GM18499 (cell line): Measurements from ENCODE around the gene GOLGA6C.
"Not testable (repeated sequence)": the region's sequence is repeated elsewhere in the genome, so short reads cannot be mapped to it uniquely, and the experiment has no call there.

ENCODE experiments used
- ATAC-seq: cut with Tn5 transposase; IDR thresholded peaks from one replicate; pipeline ENCODE4 v1.9.1; 2021; ENCODE audit warnings: moderate number of reproducible peaks; ENCODE audit not compliant: insufficient read depth, unreplicated experiment

GOLGA6C gene

DNA sequence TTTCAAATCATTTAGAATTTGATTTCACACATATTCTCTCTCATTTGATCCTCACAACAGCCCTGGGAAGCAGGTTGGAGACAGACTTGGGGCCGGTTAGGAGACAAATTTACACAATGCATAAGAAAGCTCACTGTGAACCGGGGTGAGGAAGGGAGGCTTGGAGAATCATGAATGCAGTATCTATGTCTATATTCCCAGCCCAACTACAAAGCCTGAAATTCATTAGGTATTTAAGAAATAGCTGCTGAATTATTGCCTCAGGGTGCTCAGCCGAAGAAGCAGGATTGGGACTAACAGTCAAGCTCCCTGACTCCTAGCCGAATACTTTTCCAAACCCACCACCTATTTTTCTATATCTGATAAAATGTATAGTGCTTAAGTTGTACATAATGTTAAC, 8.4 kb upstream of the GOLGA6C start:
- no peak for ATAC-seq

DNA sequence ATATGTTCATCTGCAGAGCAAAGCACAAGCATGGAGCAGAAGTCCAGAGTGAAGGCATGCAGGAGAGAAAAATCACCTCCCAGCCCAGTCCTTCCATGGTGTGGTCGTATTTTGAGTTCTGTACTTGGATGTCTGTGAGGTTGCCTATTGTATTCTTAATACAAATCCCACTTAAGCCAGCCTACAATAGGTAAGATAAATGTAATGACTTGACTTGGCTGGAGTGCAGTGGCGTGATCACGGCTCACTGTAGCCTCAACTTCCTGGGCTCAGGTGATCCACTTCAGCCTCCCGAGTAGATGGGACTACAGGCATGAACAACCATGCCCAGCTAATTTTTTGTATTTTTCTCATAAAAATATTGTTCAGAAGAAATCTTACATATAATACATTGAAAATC, 6.8 kb upstream of the GOLGA6C start:
- ATAC-seq = not testable (repeated sequence)

GRCh38 chr15:75252285-75252684, 5.8 kb upstream of the GOLGA6C start:
- not testable (repeated sequence) for ATAC-seq

DNA sequence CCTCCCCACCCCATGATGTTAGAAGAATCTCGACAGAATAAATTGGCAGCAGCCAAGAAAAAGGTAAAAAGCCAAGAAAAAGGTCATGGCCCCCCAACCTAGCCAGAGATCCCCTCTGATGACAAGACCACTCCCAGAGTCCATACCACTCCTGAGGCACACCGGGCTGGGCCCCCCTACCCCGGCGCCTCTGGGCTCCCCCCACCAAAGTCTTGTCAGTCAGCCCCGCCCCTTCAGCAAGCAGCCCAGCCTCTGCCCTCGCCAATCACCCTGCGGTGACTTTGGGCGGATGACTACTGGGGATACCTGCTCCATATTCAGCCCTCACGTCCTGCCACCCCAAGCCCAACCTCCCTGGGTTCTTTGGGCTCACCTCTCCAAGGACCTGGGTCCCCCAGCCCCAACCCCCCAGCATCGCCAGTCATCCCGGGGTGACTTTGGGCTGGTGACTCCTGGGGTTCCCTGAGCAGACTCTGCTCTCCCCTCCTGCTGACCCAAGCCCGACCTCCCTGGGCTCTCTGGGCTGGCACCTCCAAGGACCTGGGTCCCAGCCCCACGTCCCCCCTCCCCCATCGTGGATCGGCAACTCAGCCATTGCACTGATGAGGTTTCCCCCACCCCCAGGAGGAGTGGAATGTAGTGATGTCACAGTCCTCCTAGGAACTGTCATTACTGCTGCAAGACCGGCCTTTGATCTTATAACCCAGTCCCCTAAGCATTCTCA, 648 bp downstream of the GOLGA6C start:
- ATAC-seq = not testable (repeated sequence)

- ATAC-seq = not testable (repeated sequence)
Observed at GRCh38 chr15:75259873-75260272, 1.7 kb downstream of the GOLGA6C start.

DNA sequence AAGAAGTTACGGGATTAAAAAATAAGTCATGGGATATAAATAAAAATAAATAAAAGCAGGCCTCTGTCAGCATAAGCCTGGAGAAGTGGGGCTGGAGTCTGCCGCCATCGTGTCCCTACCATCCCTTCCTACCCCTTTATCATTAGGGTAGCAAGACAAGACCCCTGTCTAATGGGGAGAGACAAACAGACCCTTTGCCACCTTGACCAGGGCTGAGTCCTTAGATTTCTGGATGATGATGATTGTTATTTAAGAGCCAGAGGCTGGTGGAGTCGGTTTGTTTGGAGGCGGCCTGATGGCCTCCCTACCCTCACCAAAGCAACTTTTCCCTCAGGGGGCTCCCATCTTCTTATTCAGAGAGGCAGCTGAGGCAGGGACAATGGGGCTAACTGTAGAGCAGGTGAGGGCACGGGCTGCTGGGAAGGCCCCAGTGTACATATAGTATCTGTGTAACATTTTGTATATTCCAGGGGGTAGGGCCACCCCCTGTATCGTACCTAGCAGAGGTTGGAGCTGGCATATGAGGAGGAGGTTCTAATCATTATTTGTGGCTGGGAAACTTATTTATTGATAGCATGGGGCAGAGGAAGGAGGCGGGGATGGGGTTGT, 15.7 kb downstream of the GOLGA6C start:
- not testable (repeated sequence) for ATAC-seq

DNA sequence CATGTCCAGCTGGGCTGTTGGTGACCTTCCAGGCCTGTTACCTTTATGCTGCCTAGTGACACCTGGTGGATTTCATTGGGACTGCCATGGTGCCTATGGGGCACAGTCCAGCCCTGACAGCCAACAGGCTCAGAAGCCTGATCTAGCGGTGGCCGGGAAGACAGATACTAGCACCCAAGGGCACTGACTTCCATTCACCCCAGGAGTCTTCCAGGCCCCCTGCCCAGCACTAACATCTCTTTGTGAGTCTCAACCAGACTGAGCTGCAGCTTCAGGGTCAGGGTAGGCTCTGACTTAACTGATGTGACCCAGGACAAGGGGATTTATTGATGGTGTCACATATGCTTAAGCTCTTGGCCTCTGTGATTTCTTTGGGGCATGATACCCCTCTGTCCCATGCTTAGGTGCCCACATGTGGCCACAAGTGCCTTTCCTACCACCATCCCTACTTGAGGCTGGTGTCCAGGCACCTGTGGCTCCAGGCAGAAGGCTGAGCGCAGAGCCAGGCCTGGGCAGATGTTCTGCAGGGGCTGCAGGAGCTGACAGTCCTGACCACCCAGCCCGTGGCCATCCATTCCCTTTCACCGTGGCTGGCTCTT, 16.5 kb downstream of the GOLGA6C start:
- ATAC-seq = not testable (repeated sequence)

DNA sequence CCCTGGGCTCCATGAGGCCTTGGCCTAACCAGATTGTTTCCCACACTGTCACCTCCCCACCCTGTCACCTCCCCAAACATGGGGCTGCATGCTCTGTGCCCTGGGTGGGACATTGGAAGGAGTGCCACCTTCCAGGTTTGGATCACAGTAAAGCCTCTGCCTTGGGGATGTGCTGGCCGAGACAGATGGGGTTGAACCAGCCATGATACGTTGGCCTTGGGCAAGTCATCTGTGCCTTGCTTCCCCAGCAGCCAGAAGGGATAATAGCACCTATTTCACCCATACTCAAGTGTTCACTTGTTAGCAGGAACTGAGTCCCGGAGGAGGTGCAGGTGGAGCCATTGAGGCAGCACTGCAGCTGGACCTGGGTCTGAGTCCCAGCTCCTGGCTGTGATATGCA, 17.5 kb downstream of the GOLGA6C start:
- not testable (repeated sequence) for ATAC-seq

GRCh38 chr15:75278497-75278896, 20.4 kb downstream of the GOLGA6C start:
- ATAC-seq = not testable (repeated sequence)

- not testable (repeated sequence) for ATAC-seq
Observed at GRCh38 chr15:75282572-75282971, 24.4 kb downstream of the GOLGA6C start, which contains the start of gene GOLGA6D. Gene GOLGA6D (plus strand): TSS chr15:75282835. CDS start chr15:75282876, 41 bp downstream.

- not testable (repeated sequence) for ATAC-seq
Observed at GRCh38 chr15:75284152-75284551, 26.0 kb downstream of the GOLGA6C start.

GRCh38 chr15:75293660-75294059, 35.5 kb downstream of the GOLGA6C start:
- ATAC-seq = not testable (repeated sequence)

DNA sequence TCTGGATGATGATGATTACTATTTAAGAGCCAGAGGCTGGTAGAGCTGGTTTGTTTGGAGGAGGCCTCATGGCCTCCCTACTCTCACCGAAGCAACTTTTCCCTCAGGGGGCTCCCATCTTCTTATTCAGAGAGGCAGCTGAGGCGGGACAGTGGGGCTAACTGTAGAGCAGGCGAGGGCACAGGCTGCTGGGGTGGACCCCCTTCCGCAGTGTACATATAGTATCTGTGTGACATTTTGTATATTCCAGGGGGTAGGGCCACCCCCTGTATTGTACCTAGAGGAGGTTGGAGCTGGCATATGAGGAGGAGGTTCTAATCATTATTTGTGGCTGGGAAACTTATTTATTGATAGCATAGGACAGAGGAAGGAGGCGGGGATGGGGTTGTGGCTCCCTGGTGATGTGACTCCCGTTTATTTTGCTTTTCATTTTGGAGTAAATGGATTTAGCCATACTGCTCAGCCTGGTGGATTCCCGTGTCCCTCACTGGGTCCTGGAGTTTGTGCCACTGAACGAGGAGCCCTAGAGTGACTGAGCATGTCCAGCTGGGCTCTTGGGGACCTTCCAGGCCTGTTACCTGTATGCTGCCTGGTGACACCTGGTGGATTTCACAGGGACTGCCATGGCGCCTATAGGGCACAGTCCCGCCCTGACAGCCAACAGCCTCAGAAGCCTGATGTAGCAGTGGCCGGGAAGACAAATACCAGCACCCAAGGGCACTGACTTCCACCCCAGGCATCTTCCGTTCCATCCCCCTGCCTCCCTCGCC, 40.6 kb downstream of the GOLGA6C start:
- not testable (repeated sequence) for ATAC-seq

DNA sequence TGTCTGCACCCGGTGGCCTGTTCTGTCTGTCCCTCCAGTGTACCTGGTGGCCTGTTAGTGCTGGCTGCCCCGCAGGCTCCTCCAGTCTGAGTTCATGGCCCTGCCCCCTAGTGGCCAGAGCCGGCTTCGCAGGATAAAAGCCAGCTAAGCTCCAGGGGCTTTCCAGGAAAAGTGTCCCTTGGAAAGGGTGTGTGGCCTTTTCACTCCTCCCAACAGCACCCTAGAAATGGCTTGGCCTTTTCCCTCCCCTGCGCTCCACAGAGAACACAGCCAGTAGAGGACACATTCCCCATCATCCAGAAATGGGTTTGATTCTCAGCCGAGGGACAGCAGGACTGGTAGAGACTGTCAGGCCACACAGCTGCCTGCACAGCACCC, 41.2 kb downstream of the GOLGA6C start:
- ATAC-seq = not testable (repeated sequence)

DNA sequence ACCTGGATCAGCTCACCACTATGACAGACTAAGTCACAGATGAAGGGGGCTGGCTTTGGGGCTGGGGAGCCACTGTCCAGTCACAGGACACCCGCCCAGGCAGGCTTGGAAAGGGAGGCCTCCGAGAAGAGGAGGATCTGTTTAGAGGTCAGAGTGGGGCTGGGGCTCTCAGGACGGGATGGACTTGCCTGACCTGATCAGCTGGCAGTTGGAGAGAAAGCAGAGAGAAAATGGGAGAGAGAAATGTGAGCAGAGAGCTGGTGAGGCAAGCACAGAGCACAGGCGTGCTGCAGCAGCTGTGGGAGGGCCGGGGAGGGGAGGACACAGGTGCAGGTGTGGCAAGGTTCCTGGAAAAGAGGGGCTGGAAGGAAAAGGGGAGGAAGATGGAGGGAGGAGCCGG, 41.9 kb downstream of the GOLGA6C start:
- ATAC-seq = not testable (repeated sequence)

DNA sequence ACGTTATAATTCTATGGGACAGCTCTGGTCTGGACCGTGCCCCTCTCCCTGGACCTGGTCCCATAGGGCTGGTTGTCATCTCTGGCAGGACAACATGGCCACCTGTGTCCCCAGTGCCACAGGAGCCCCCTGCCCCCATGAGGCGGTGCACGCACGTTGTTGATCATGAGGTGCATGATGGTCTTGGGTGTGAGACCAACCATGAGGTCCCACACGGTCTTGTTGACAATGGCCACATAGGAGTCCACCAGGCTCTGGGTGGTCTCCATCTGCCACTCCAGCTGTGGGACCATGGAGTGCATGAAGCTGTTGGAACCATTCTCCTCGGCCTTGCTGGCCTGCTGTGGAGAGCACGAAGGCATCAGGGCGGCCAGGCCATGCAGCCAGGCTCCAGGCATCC, 44.2 kb downstream of the GOLGA6C start:
- ATAC-seq = no peak

GRCh38 chr15:75302753-75303152, 44.6 kb downstream of the GOLGA6C start:
- ATAC-seq = not testable (repeated sequence)

DNA sequence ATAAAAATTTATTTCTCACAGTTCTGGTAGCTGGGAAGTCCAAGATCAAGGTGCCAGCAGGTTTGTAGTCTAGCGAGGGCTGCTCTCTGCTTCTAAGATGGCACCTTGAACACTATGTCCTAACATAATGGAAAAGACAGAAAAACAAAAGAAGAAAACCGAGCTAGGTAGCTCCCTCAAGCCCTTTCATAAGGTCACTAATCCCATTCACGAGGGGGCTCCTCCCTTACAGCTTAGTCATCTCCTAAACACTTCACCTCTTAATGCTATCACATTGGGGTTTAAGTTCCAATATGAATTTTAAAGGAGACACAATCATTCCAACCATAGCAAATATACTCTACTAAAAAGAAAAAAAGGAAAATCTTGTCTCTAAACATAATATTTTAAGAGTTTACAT, 48.1 kb downstream of the GOLGA6C start:
- no peak for ATAC-seq

GRCh38 chr15:75307778-75308390, 49.8 kb downstream of the GOLGA6C start:
- ATAC-seq = no peak

- no peak for ATAC-seq
Observed at GRCh38 chr15:75309711-75310110, 51.6 kb downstream of the GOLGA6C start.
